ENCODE data around the gene EVL.

The EVL gene

GRCh38 chr14:100072783-100073346 is 7.6 kb downstream of the EVL start:
- DNase-seq (ENCODE audit: extremely low spot score), result no peak
- no peak for TF ChIP-seq NFRKB (IDR thresholded peaks at IDR 0.05)
- no peak for TF ChIP-seq ELF4 (IDR thresholded peaks at IDR 0.05)
- no peak for TF ChIP-seq TARDBP (IDR thresholded peaks at IDR 0.05)
- no peak for TF ChIP-seq HDGF (IDR thresholded peaks at IDR 0.05; ENCODE audit: borderline replicate concordance)
- no peak for TF ChIP-seq ZNF384 (IDR thresholded peaks at IDR 0.05)
- TF ChIP-seq LEF1 (IDR thresholded peaks at IDR 0.05; ENCODE audit: borderline replicate concordance), result no peak
- no peak for TF ChIP-seq SP1 (IDR thresholded peaks at IDR 0.05)
- TF ChIP-seq CTBP1 (IDR thresholded peaks at IDR 0.05; ENCODE audit: borderline replicate concordance), result no peak
- no peak for TF ChIP-seq FOXA1 (IDR thresholded peaks at IDR 0.05)
- no peak for TF ChIP-seq ARNT (IDR thresholded peaks at IDR 0.05)
- TF ChIP-seq SUZ12 (IDR thresholded peaks at IDR 0.05), result no peak
- TF ChIP-seq FOXK2 (IDR thresholded peaks at IDR 0.05), result no peak
- CTCF ChIA-PET, result no interaction called here
- POLR2A ChIA-PET, result no interaction called here

- CTCF ChIA-PET, result no interaction called here
- POLR2A ChIA-PET, result no interaction called here
- DNase-seq (ENCODE audit: extremely low spot score), result no peak
- no peak for TF ChIP-seq FOXA1 (IDR thresholded peaks at IDR 0.05)
- no peak for TF ChIP-seq SP1 (IDR thresholded peaks at IDR 0.05)
- no peak for TF ChIP-seq ZNF384 (IDR thresholded peaks at IDR 0.05)
- no peak for TF ChIP-seq ARNT (IDR thresholded peaks at IDR 0.05)
- no peak for TF ChIP-seq HDGF (IDR thresholded peaks at IDR 0.05; ENCODE audit: borderline replicate concordance)
Measured at GRCh38 chr14:100073576-100074430, 8.6 kb downstream of the EVL start.

- DNase-seq (ENCODE audit: extremely low spot score), result no peak
- ChIA-PET CTCF (interaction anchor here (1.4 kb wide), 1 partner anchor 8 kb away, joined by 4 read pairs; no protein-coding TSS in a partner anchor), POLR2A (no interaction called here)
- TF ChIP-seq FOXM1 (IDR thresholded peaks at IDR 0.05; ENCODE audit: borderline replicate concordance) (no peak), SUZ12 (IDR thresholded peaks at IDR 0.05) (no peak), L3MBTL2 (conservative IDR thresholded peaks at IDR 0.05) (no peak), HDGF (IDR thresholded peaks at IDR 0.05; ENCODE audit: borderline replicate concordance) (no peak), CTBP1 (IDR thresholded peaks at IDR 0.05; ENCODE audit: borderline replicate concordance) (no peak), LEF1 (IDR thresholded peaks at IDR 0.05; ENCODE audit: borderline replicate concordance) (no peak), BHLHE40 (IDR thresholded peaks at IDR 0.05; ENCODE audit: borderline replicate concordance) (no peak), PKNOX1 (IDR thresholded peaks at IDR 0.05) (no peak), NFRKB (IDR thresholded peaks at IDR 0.05) (no peak), FOXA1 (IDR thresholded peaks at IDR 0.05) (no peak), ZNF384 (IDR thresholded peaks at IDR 0.05) (no peak), SP1 (IDR thresholded peaks at IDR 0.05) (no peak), ELF4 (IDR thresholded peaks at IDR 0.05) (no peak), ARNT (IDR thresholded peaks at IDR 0.05) (no peak)
Measured at GRCh38 chr14:100074431-100075100, 9.3 kb downstream of the EVL start.

GRCh38 chr14:100075681-100076080 is 10.5 kb downstream of the EVL start:
- ChIA-PET CTCF (interaction anchor here (1.4 kb wide), 1 partner anchor 9 kb away, joined by 4 read pairs; no protein-coding TSS in a partner anchor), POLR2A (interaction anchor here (1.4 kb wide), 1 partner anchor 32 kb away, joined by 3 read pairs; no protein-coding TSS in a partner anchor)
- no peak for DNase-seq (ENCODE audit: extremely low spot score)
- no peak for TF ChIP-seq FOXA1 (IDR thresholded peaks at IDR 0.05)
- no peak for TF ChIP-seq HDGF (IDR thresholded peaks at IDR 0.05; ENCODE audit: borderline replicate concordance)
- TF ChIP-seq CTBP1 (IDR thresholded peaks at IDR 0.05; ENCODE audit: borderline replicate concordance), result no peak
- TF ChIP-seq SUZ12 (IDR thresholded peaks at IDR 0.05), result no peak
- TF ChIP-seq SP1 (IDR thresholded peaks at IDR 0.05), result no peak
- no peak for TF ChIP-seq PKNOX1 (IDR thresholded peaks at IDR 0.05)
- TF ChIP-seq ELF4 (IDR thresholded peaks at IDR 0.05), result no peak

- no peak for TF ChIP-seq CTBP1 (IDR thresholded peaks at IDR 0.05; ENCODE audit: borderline replicate concordance)
- TF ChIP-seq TARDBP (IDR thresholded peaks at IDR 0.05), result no peak
- DNase-seq (ENCODE audit: extremely low spot score), result peak; percentile 37
- CTCF ChIA-PET, result interaction anchor here (1.4 kb wide), 1 partner anchor 9 kb away, joined by 4 read pairs; no protein-coding TSS in a partner anchor
- POLR2A ChIA-PET, result interaction anchor here (1.3 to 1.4 kb wide), 2 partner anchors 32 to 53 kb away, joined by 3 read pairs; no protein-coding TSS in a partner anchor
Measured at GRCh38 chr14:100076133-100076532, 10.9 kb downstream of the EVL start.

GRCh38 chr14:100076606-100077005 is 11.4 kb downstream of the EVL start:
- TF ChIP-seq L3MBTL2 (conservative IDR thresholded peaks at IDR 0.05), result no peak
- no peak for TF ChIP-seq FOXA1 (IDR thresholded peaks at IDR 0.05)
- no peak for TF ChIP-seq NFRKB (IDR thresholded peaks at IDR 0.05)
- TF ChIP-seq FOXM1 (IDR thresholded peaks at IDR 0.05; ENCODE audit: borderline replicate concordance), result no peak
- no peak for TF ChIP-seq ARNT (IDR thresholded peaks at IDR 0.05)
- no peak for TF ChIP-seq SP1 (IDR thresholded peaks at IDR 0.05)
- TF ChIP-seq PKNOX1 (IDR thresholded peaks at IDR 0.05), result no peak
- no peak for TF ChIP-seq HDGF (IDR thresholded peaks at IDR 0.05; ENCODE audit: borderline replicate concordance)
- DNase-seq (ENCODE audit: extremely low spot score), result no peak
- CTCF ChIA-PET, result no interaction called here
- POLR2A ChIA-PET, result interaction anchor here (1.3 to 1.4 kb wide), 2 partner anchors 31 to 54 kb away, joined by 3 read pairs; no protein-coding TSS in a partner anchor
